ENCODE measurements around the gene NPAS3.

NPAS3 gene

DNA sequence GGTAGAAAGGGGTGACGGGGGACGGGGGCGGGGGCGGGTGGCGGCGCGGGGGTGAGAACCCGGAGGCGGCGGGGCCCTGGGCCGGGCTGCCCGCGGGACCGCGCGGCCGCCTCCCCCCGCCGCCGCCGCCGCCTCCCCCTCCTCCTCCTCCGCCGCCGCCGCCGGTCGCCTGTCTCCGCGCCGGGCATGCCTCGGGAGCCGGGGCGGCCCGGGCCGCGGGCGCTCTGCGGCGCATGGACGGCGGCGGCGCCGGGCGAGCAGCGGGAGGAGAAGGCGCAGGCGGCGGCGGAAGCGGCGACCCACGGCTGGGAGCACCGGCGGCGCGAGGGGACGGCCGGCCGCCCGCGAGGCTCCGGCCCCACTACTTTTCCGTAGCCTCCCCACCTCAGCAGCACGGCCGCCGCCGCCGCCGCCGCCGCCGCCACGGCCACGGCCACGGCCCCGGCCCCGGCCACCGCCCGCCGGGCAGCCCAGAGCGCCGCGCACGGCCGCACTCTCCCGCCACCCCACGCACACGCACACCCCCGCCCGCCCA is at the start of gene NPAS3:
Gene NPAS3, plus strand, starts transcription at position 161 of the 535 bp plus-strand sequence.
- peaks cover 74% of the 10 kb centered on the region for H3K27me3 Mint-ChIP-seq (ENCODE audit: low read depth)
- peaks cover 26% of the 10 kb centered on the region for H3K4me1 Mint-ChIP-seq
- H3K9me3 Mint-ChIP-seq, result no peaks in the 10 kb centered on the region
- peak within 1 kb of the TSS; percentile 96 to 98 (median 98) for H3K27ac Mint-ChIP-seq
- H3K4me3 Mint-ChIP-seq, result peak within 1 kb of the TSS; percentile 92 to 97 (median 96)
- H3K36me3 Mint-ChIP-seq (ENCODE audit: low read depth), result no peaks in the 10 kb centered on the region
- TF ChIP-seq, protein P1, sequence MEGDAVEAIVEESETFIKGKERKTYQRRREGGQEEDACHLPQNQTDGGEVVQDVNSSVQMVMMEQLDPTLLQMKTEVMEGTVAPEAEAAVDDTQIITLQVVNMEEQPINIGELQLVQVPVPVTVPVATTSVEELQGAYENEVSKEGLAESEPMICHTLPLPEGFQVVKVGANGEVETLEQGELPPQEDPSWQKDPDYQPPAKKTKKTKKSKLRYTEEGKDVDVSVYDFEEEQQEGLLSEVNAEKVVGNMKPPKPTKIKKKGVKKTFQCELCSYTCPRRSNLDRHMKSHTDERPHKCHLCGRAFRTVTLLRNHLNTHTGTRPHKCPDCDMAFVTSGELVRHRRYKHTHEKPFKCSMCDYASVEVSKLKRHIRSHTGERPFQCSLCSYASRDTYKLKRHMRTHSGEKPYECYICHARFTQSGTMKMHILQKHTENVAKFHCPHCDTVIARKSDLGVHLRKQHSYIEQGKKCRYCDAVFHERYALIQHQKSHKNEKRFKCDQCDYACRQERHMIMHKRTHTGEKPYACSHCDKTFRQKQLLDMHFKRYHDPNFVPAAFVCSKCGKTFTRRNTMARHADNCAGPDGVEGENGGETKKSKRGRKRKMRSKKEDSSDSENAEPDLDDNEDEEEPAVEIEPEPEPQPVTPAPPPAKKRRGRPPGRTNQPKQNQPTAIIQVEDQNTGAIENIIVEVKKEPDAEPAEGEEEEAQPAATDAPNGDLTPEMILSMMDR (IDR thresholded peaks at IDR 0.05; ENCODE audit: unreplicated experiment in 3 of 3), result no peak

DNA sequence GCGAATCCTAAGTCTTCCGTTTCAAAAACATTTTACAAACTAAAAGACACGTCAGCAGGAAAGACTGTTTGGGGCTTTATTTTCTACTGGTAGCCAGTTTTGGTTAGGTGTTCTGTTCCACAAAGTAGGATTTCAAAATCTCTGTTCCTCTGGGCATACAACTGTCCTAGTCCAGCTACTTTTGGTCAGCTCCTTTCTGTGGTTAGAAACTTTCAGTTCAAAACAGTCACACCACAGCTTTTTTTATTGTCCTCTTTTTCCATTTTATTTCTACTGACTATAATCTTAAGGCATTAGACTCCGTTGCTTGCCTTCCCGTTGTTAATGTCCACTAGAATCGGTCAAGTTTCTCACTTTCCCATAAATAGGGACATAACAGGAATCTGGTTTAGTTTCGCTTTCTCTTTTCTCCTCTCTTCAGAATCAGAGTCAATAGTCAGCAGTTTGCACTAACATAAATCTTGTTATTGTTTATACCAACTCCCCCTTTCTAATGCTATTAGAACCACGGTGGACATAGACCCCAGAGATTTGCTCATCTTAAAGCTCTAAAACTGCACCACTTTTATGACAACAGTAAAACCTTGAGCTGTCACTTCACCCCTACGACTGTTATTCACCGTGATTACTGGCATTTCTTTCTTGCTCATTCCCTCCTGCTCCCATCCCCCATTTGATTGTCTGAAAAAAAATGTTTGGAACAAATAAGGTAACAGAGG is 41.5 kb upstream of the NPAS3 start:
- no peaks in the 10 kb centered on the region for H3K27me3 Mint-ChIP-seq (ENCODE audit: low read depth)
- H3K4me3 Mint-ChIP-seq, result peak overlapping the region; percentile 77 to 83 (median 80)
- peaks cover 5% of the 10 kb centered on the region for H3K4me1 Mint-ChIP-seq
- H3K36me3 Mint-ChIP-seq (ENCODE audit: low read depth), result no peaks in the 10 kb centered on the region
- H3K27ac Mint-ChIP-seq, result peak overlapping the region; percentile 86 to 97 (median 92)
- TF ChIP-seq, protein P1 (IDR thresholded peaks at IDR 0.05; ENCODE audit: unreplicated experiment in 3 of 3), result no peak
- H3K9me3 Mint-ChIP-seq, result no peaks in the 10 kb centered on the region

DNA sequence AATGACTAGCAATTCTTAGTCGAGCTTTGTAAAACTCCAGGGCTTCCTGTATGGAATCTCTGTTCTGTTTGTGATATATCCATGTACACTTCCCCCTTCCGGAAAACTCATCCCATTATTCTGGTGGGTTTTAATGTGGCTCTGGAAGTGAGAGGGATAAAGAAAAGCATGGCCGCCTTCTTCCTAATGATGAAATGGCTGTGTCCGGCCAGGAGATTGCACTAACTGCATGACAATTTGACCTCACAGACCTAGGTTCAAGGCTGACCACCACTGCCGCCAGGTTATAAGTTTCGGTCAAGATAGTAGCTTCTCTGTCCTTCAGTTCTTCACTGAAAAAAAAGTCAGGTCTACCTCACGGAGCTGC is 41.0 kb upstream of the NPAS3 start:
- Mint-ChIP-seq H3K4me3 (peak overlapping the region; percentile 77 to 83 (median 80)), H3K27me3 (ENCODE audit: low read depth) (no peaks in the 10 kb centered on the region), H3K27ac (peak overlapping the region; percentile 86 to 97 (median 92)), H3K36me3 (ENCODE audit: low read depth) (no peaks in the 10 kb centered on the region), H3K9me3 (no peaks in the 10 kb centered on the region), H3K4me1 (peaks cover 5% of the 10 kb centered on the region)
- TF ChIP-seq, protein P1 (IDR thresholded peaks at IDR 0.05; ENCODE audit: unreplicated experiment in 3 of 3), result no peak

DNA sequence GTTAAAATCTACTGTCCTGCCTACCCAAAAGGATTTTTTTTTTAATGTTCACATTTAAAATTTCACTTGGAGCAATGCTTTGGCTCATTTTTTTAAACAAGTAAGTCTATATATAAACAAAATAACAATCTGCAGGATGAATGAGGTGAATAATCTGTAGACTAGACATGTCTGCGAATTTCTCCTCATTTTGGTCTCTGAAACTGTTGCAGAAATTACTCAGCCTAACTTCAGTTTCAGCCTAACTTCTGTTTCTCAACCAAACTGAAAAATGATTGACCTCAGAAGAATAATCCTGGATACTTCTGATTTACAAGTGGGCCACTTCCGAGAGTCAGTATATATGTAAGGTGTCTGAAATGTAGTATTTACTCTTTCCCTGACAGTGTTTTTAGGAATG is 39.8 kb upstream of the NPAS3 start:
- Mint-ChIP-seq H3K27me3 (ENCODE audit: low read depth) (no peaks in the 10 kb centered on the region), H3K9me3 (no peaks in the 10 kb centered on the region), H3K36me3 (ENCODE audit: low read depth) (no peaks in the 10 kb centered on the region), H3K27ac (no peak overlapping the region), H3K4me3 (no peak overlapping the region), H3K4me1 (peaks cover 5% of the 10 kb centered on the region)
- TF ChIP-seq, protein P1 (IDR thresholded peaks at IDR 0.05; ENCODE audit: unreplicated experiment in 3 of 3), result no peak

DNA sequence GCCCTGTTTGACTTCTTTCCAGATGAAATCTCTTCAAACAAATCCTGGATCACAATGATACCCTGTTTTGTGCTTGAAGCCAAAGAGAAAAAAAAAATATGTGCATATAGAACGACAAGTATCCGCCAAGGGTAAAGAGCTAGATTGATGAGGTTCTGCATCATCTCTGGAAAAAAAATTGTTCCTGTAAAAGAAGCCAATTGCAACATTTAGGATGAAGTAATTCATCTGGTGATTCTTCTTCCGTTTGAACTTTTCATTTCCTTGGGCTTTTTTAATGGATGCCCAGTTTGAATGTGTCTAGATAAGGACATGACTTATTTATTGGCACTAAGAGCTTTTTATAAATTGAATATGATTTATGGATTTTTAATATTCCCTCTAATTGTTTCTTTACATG is 38.1 kb upstream of the NPAS3 start:
- TF ChIP-seq, protein P1 (IDR thresholded peaks at IDR 0.05; ENCODE audit: unreplicated experiment in 3 of 3), result no peak
- H3K9me3 Mint-ChIP-seq, result no peaks in the 10 kb centered on the region
- H3K36me3 Mint-ChIP-seq (ENCODE audit: low read depth), result no peaks in the 10 kb centered on the region
- no peaks in the 10 kb centered on the region for H3K27me3 Mint-ChIP-seq (ENCODE audit: low read depth)
- no peak overlapping the region for H3K4me3 Mint-ChIP-seq
- H3K4me1 Mint-ChIP-seq, result peaks cover 5% of the 10 kb centered on the region
- H3K27ac Mint-ChIP-seq, result no peak overlapping the region

DNA sequence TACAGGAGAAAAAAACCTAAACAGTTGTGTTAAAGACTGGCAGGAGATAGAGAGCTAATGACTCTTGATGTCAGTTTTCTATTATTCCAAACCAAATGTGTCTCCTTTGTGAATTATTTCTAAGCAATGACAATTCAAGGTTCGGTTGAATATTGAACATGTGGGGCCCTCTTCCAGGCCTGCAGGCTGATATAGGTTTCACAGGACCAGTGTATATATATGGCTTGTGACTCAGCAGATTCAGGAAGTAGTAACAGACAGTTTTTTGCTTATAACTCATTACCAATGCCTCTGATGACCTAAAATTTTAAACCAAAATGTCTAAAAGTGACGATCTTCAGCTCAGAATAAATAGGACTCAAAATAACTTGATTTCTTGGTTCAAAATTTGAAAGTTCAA is 33.7 kb upstream of the NPAS3 start:
- Mint-ChIP-seq H3K4me1 (no peaks in the 10 kb centered on the region), H3K4me3 (no peak overlapping the region), H3K36me3 (ENCODE audit: low read depth) (no peaks in the 10 kb centered on the region), H3K9me3 (no peaks in the 10 kb centered on the region), H3K27ac (no peak overlapping the region), H3K27me3 (ENCODE audit: low read depth) (no peaks in the 10 kb centered on the region)
- TF ChIP-seq, protein P1 (IDR thresholded peaks at IDR 0.05; ENCODE audit: unreplicated experiment in 3 of 3), result no peak

All from nephron (organoid).